DND-41 (cell line): ENCODE measurements around the gene SNTB2.

Source experiments
- ATAC-seq: fragments of 200-7000 bp; cut with Tn5 transposase; 3 replicates; pipeline ENCODE4 v1.9.1; 2021; ENCODE audit warnings: low read depth; ENCODE audit not compliant: insufficient read depth
- DNase-seq: peaks from one replicate; pipeline ENCODE4 v3.0.0-alpha.2; 2020
- H2AFZ ChIP-seq: 2 replicates; pipeline ENCODE4 v1.6.0; 2012; ENCODE audit warnings: low read depth, low read length
- H3K27ac ChIP-seq: 2 replicates; pipeline ENCODE4 v1.5.1; 2012; ENCODE audit warnings: low read length, inconsistent platforms
- H3K27me3 ChIP-seq: fragments of 200-600 bp; sonication (generic); 2 replicates; pipeline ENCODE4 v1.6.0; 2012; ENCODE audit warnings: low read length, mild to moderate bottlenecking, inconsistent platforms; ENCODE audit not compliant: insufficient read depth, poor library complexity
- H3K36me3 ChIP-seq: 2 replicates; pipeline ENCODE4 v1.5.1; 2012; ENCODE audit warnings: low read length, inconsistent platforms; ENCODE audit not compliant: insufficient read depth
- H3K4me1 ChIP-seq: 2 replicates; pipeline ENCODE4 v1.5.1; 2012; ENCODE audit warnings: mild to moderate bottlenecking, low read length; ENCODE audit not compliant: insufficient read depth
- H3K4me2 ChIP-seq: 2 replicates; pipeline ENCODE4 v1.6.0; 2012; ENCODE audit warnings: mild to moderate bottlenecking, moderate library complexity, low read length, inconsistent platforms; ENCODE audit not compliant: insufficient read depth
- H3K4me3 ChIP-seq, 2 experiments: fragments of 200-600 bp in 1 of 2; shearing (Covaris generic) in 1 of 2; 2 replicates each; pipeline ENCODE4 v1.5.1; 2012 to 2016; ENCODE audit warnings: inconsistent platforms in 2 of 2, low read length in 2 of 2, mild to moderate bottlenecking in 2 of 2, low read depth in 1 of 2, moderate library complexity in 1 of 2
- H3K79me2 ChIP-seq: 2 replicates; pipeline ENCODE4 v1.6.0; 2012; ENCODE audit warnings: low read length, inconsistent platforms; ENCODE audit not compliant: insufficient read depth
- H3K9ac ChIP-seq: 2 replicates; pipeline ENCODE4 v1.6.0; 2012; ENCODE audit warnings: low read depth, mild to moderate bottlenecking, inconsistent platforms, low read length, moderate library complexity
- H3K9me3 ChIP-seq: 2 replicates; pipeline ENCODE4 v1.5.1; 2012; ENCODE audit warnings: low read length, moderate library complexity, mild to moderate bottlenecking, inconsistent platforms; ENCODE audit not compliant: insufficient read depth, severe bottlenecking
- H4K20me1 ChIP-seq: 2 replicates; pipeline ENCODE4 v1.6.0; 2012; ENCODE audit warnings: low read length; ENCODE audit not compliant: insufficient read depth
- EZH2 ChIP-seq: IDR thresholded peaks from 3 replicates; pipeline ENCODE4 v1.6.1; 2012; ENCODE audit warnings: borderline replicate concordance, low read depth, mild to moderate bottlenecking, moderate library complexity, low read length, inconsistent platforms; ENCODE audit not compliant: severe bottlenecking
- TF ChIP-seq, protein P1 (sequence below): IDR thresholded peaks from 2 replicates; pipeline ENCODE4 v1.5.1; 2012; ENCODE audit warnings: borderline replicate concordance, low read length, moderate library complexity, mild to moderate bottlenecking; ENCODE audit not compliant: poor library complexity, severe bottlenecking; ENCODE audit errors: extremely low read depth

The SNTB2 gene

DNA sequence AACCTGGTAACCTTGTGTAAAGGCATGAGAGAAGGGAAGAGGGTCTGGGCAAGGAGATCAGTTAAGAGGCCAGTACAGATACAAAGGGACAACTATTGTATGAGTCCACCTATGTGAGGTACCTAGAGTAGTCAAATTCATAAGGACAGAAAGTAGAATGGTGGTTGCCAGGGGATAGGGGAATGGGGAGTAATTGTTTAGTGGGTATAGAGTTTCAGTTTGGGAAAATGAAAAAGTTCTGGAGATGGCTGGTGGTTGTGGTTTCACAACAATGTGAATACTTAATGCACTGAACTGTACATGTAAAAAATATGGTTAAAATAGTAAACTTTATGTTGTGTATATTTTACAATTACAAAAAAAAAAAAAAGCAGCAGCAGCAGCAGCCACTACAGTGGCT is 49.4 kb downstream of the SNTB2 start:
- Histone ChIP-seq H3K4me1 (no peaks in the 10 kb centered on the region), H4K20me1 (no peaks in the 10 kb centered on the region), H3K4me3 (no peak overlapping the region), H3K9ac (no peak overlapping the region), H3K27ac (no peak overlapping the region), H3K36me3 (no peaks in the 10 kb centered on the region), H3K27me3 (no peaks in the 10 kb centered on the region), H3K9me3 (no peaks in the 10 kb centered on the region), H2AFZ (no peak overlapping the region), H3K4me2 (no peak overlapping the region), H3K79me2 (no peaks in the 10 kb centered on the region; the same call in 1 of the 2 replicates)
- no peak for DNase-seq
- no peak for ATAC-seq
- TF ChIP-seq, protein P1, sequence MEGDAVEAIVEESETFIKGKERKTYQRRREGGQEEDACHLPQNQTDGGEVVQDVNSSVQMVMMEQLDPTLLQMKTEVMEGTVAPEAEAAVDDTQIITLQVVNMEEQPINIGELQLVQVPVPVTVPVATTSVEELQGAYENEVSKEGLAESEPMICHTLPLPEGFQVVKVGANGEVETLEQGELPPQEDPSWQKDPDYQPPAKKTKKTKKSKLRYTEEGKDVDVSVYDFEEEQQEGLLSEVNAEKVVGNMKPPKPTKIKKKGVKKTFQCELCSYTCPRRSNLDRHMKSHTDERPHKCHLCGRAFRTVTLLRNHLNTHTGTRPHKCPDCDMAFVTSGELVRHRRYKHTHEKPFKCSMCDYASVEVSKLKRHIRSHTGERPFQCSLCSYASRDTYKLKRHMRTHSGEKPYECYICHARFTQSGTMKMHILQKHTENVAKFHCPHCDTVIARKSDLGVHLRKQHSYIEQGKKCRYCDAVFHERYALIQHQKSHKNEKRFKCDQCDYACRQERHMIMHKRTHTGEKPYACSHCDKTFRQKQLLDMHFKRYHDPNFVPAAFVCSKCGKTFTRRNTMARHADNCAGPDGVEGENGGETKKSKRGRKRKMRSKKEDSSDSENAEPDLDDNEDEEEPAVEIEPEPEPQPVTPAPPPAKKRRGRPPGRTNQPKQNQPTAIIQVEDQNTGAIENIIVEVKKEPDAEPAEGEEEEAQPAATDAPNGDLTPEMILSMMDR = no peak
- no peak for TF ChIP-seq EZH2

DNA sequence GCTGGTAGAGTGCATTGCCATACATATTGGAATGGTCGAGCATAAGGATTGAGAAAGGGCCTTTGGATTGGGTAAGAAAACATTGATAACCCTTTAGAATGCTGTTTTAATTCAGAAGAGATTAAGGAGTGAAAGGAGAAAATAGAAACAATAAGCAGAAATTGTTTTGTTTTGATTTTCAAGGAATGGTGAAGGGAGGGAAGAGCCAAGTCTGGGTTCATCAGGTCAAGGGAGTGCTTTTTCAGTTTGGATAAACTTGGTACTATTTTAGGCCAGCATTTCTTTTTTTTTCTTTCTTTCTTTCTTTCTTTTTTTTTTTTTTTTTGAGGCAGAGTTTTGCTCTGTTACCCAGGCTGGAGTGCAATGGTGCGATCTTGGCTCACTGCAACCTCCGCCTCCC is 50.3 kb downstream of the SNTB2 start:
- Histone ChIP-seq H3K4me3 (no peak overlapping the region), H2AFZ (no peak overlapping the region), H3K4me2 (no peak overlapping the region), H4K20me1 (no peaks in the 10 kb centered on the region), H3K79me2 (no peaks in the 10 kb centered on the region; the same call in 1 of the 2 replicates), H3K27me3 (no peaks in the 10 kb centered on the region), H3K4me1 (no peaks in the 10 kb centered on the region), H3K9me3 (no peaks in the 10 kb centered on the region), H3K27ac (no peak overlapping the region), H3K9ac (no peak overlapping the region), H3K36me3 (no peaks in the 10 kb centered on the region)
- no peak for DNase-seq
- TF ChIP-seq, protein P1 = no peak
- TF ChIP-seq EZH2 = no peak
- no peak for ATAC-seq

DNA sequence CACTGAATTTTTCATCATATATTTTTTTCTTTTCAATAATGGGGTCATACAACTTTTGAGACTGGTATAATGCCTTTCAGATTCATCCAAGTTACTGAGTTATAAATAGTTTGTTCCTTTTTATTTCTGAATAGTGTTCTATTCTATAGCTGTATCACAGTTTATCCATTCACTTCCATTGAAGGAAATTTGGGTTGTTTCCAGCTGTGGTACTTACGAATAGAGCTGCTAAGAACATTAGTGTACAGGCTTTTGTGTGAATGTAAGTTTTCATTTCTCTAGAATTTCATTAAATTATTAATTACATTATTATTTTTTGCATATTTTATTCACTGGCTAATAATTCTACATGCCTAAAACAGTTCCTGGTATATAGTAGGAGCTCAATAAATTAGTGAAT is 52.9 kb downstream of the SNTB2 start:
- H3K79me2 ChIP-seq = no peaks in the 10 kb centered on the region; the same call in 1 of the 2 replicates
- no peaks in the 10 kb centered on the region for H3K9me3 ChIP-seq
- no peaks in the 10 kb centered on the region for H3K36me3 ChIP-seq
- ATAC-seq (no peak), DNase-seq (no peak)
- H3K27ac ChIP-seq = no peak overlapping the region
- H2AFZ ChIP-seq = no peak overlapping the region
- no peak overlapping the region for H3K4me2 ChIP-seq
- TF ChIP-seq, protein P1 = no peak
- no peak for TF ChIP-seq EZH2
- H4K20me1 ChIP-seq = no peaks in the 10 kb centered on the region
- H3K4me1 ChIP-seq = no peaks in the 10 kb centered on the region
- H3K4me3 ChIP-seq = no peak overlapping the region
- no peak overlapping the region for H3K9ac ChIP-seq
- no peaks in the 10 kb centered on the region for H3K27me3 ChIP-seq

DNA sequence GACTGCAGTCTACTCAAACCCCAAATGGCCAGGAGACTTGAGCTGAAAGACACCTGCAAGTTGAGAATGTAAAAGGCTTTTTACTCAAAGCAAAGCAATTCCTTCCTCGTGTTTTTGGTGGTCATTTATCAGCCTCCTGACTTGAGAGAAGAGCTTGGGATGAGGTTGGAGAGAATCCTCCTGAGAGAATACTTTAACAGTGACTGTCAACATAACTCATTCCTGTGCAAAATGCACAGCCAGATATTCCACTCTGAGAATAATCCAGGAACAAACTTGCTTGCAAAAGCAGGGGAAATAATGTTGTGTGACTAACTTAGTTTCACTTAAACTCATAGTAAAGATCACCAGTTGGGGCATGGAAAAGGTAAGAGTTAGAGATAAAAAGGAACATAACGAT is 53.4 kb downstream of the SNTB2 start:
- no peaks in the 10 kb centered on the region for H3K9me3 ChIP-seq
- no peaks in the 10 kb centered on the region; the same call in 1 of the 2 replicates for H3K79me2 ChIP-seq
- no peaks in the 10 kb centered on the region for H3K27me3 ChIP-seq
- H3K9ac ChIP-seq = no peak overlapping the region
- DNase-seq (no peak), ATAC-seq (no peak)
- H3K4me2 ChIP-seq = no peak overlapping the region
- H4K20me1 ChIP-seq = no peaks in the 10 kb centered on the region
- no peaks in the 10 kb centered on the region for H3K36me3 ChIP-seq
- no peak overlapping the region for H3K4me3 ChIP-seq
- H3K27ac ChIP-seq = no peak overlapping the region
- H2AFZ ChIP-seq = no peak overlapping the region
- TF ChIP-seq, protein P1 = no peak
- TF ChIP-seq EZH2 = no peak
- H3K4me1 ChIP-seq = no peaks in the 10 kb centered on the region
